K562 (cell line): Measurements from ENCODE around the gene SLITRK3. TPM values are rescaled to one million over a fixed set of nuclear protein-coding genes. Genes with fewer than 3 reads are reported as not detected.

Source experiments
- ATAC-seq: fragments of 200-7000 bp; cut with Tn5 transposase; 3 replicates; pipeline ENCODE4 v1.9.1; 2020; ENCODE audit warnings: moderate library complexity
- BruUV-seq: library from RNA; stranded (reverse); fragments of 400-500 nt; replicated peaks from 2 replicates; lab custom pipeline; 2021; lab: Mats Ljungman, UMichigan
- CTCF ChIA-PET: fragments of 300-600 bp; formaldehyde crosslinking; extraction: SDS; loops from one replicate; lab custom pipeline; 2021; ENCODE audit warnings: low intra/inter-chr PET ratio; lab: Yijun Ruan, JAX
- POLR2A ChIA-PET: fragments of 300-600, 350-650 bp; sonication (Branson Sonifier 250); formaldehyde crosslinking; extraction: SDS; loops from one replicate; lab custom pipeline; 2021; ENCODE audit warnings: antibody characterized with exemption, inconsistent platforms; lab: Yijun Ruan, JAX
- DNase-seq, 4 experiments: peaks; one replicate each; pipeline versions ENCODE4 v3.0.0 to v3.0.0-alpha.2; 2011 to 2018; ENCODE audit warnings: low spot score in 3 of 4, mixed read lengths in 3 of 4; ENCODE audit errors: extremely low read depth in 1 of 4
- FAIRE-seq: peaks from 2 replicates; lab custom pipeline; 2011; peaks lifted over from hg19 to GRCh38; lab: Jason Lieb, UNC
- H2AFZ ChIP-seq: 2 replicates; pipeline ENCODE4 v1.6.0; 2011; ENCODE audit warnings: low read depth, low read length, control low read depth, inconsistent platforms
- H3K27ac ChIP-seq: fragments of 200-600 bp; 3 replicates; pipeline ENCODE4 v1.8.0; 2011; ENCODE audit warnings: low read depth, mild to moderate bottlenecking, control low read depth, inconsistent platforms, low read length, moderate library complexity, mixed read lengths; ENCODE audit errors: extremely low read depth
- H3K27me3 ChIP-seq, 2 experiments: fragments of 300-600 bp in 1 of 2; 2 replicates in 1 of 2; 3 replicates in 1 of 2; pipeline versions ENCODE4 v1.6.0 to v1.8.0; 2011; ENCODE audit warnings: inconsistent platforms in 2 of 2, low read length in 2 of 2, mild to moderate bottlenecking in 1 of 2, mixed read lengths in 1 of 2, moderate library complexity in 1 of 2; ENCODE audit not compliant: control insufficient read depth in 2 of 2, insufficient read depth in 2 of 2
- H3K36me3 ChIP-seq: fragments of 300-600 bp; 3 replicates; pipeline ENCODE4 v1.8.0; 2011; ENCODE audit warnings: mild to moderate bottlenecking, low read length, inconsistent platforms; ENCODE audit not compliant: control insufficient read depth, insufficient read depth
- H3K4me1 ChIP-seq, 2 experiments: fragments of 200-600 bp in 1 of 2; replicated peaks in 1 of 2; 2 replicates in 1 of 2; 3 replicates in 1 of 2; pipeline versions ENCODE4 v1.5.1 to v1.8.0; 2011; ENCODE audit warnings: inconsistent platforms in 2 of 2, low read length in 2 of 2, mild to moderate bottlenecking in 1 of 2, mixed read lengths in 1 of 2, moderate library complexity in 1 of 2; ENCODE audit not compliant: control insufficient read depth in 2 of 2, insufficient read depth in 2 of 2
- H3K4me2 ChIP-seq: 2 replicates; pipeline ENCODE4 v1.6.1; 2011; ENCODE audit warnings: low read length, control low read depth, inconsistent platforms, mixed read lengths; ENCODE audit not compliant: insufficient read depth
- H3K4me3 ChIP-seq: fragments of 200-600 bp; sonication (generic), shearing (Covaris generic); 2 replicates; pipeline ENCODE4 v1.5.1; 2016; ENCODE audit warnings: control low read depth, inconsistent platforms
- H3K79me2 ChIP-seq: fragments of 200-600 bp; 3 replicates; pipeline ENCODE4 v1.8.0; 2011; ENCODE audit warnings: low read length, inconsistent platforms; ENCODE audit not compliant: control insufficient read depth, insufficient read depth
- H3K9ac ChIP-seq, 2 experiments: 2 replicates each; pipeline versions ENCODE4 v1.6.0 to v1.6.1; 2011; ENCODE audit warnings: low read depth in 2 of 2, low read length in 2 of 2, control low read depth in 1 of 2, inconsistent platforms in 1 of 2, mild to moderate bottlenecking in 1 of 2, mixed read lengths in 1 of 2; ENCODE audit not compliant: insufficient read depth in 1 of 2
- H3K9me1 ChIP-seq: one replicate; pipeline ENCODE4 v1.6.0; 2011; ENCODE audit warnings: inconsistent platforms, mild to moderate bottlenecking, low read length, moderate library complexity; ENCODE audit not compliant: control insufficient read depth, insufficient read depth
- H3K9me3 ChIP-seq: replicated peaks from 2 replicates; pipeline ENCODE4 v1.5.1; 2011; ENCODE audit warnings: low read depth, low read length, inconsistent platforms; ENCODE audit not compliant: control insufficient read depth, insufficient read depth
- H4K20me1 ChIP-seq: replicated peaks from 2 replicates; pipeline ENCODE4 v1.6.1; 2011; ENCODE audit warnings: low read length, inconsistent platforms, mixed read lengths; ENCODE audit not compliant: control insufficient read depth, insufficient read depth
- BCL6 ChIP-seq: fragments of 250-450 bp; sonication (Bioruptor Pico); IDR thresholded peaks from 2 replicates; pipeline ENCODE4 v1.4.0; 2020
- DMBX1 ChIP-seq: fragments of 250-450 bp; sonication (Bioruptor Pico); IDR thresholded peaks from 2 replicates; pipeline ENCODE4 v1.8.0; 2022; ENCODE audit warnings: inconsistent platforms, mild to moderate bottlenecking, moderate library complexity, borderline replicate concordance
- HNRNPK ChIP-seq: fragments of 200-400 bp; formaldehyde crosslinking; IDR thresholded peaks from one replicate; pipeline ENCODE4 v1.6.1; 2018; ENCODE audit warnings: mild to moderate bottlenecking, low read depth, low read length; ENCODE audit not compliant: poor library complexity, severe bottlenecking
- HSF4 ChIP-seq: fragments of 250-450 bp; sonication (Bioruptor Pico); IDR thresholded peaks from 2 replicates; pipeline ENCODE4 v2.1.2; 2022; ENCODE audit warnings: mild to moderate bottlenecking, moderate library complexity, borderline replicate concordance
- NONO ChIP-seq, 2 experiments: fragments of 200-400 bp in 1 of 2; fragments of 450-650 bp in 1 of 2; formaldehyde crosslinking in 1 of 2; IDR thresholded peaks; 2 replicates each; pipeline ENCODE4 v1.6.1; 2017; ENCODE audit warnings: low read depth in 2 of 2, mild to moderate bottlenecking in 2 of 2, moderate library complexity in 2 of 2, low read length in 1 of 2
- SETDB1 ChIP-seq: IDR thresholded peaks from one replicate; pipeline ENCODE4 v1.6.1; 2012; ENCODE audit warnings: low read length, control low read depth, inconsistent platforms
- ZNF318 ChIP-seq, 2 experiments: fragments of 450-650 bp; IDR thresholded peaks; 2 replicates each; pipeline ENCODE4 v1.6.1; 2016; ENCODE audit warnings: mild to moderate bottlenecking in 2 of 2, borderline replicate concordance in 1 of 2, low read depth in 1 of 2, moderate library complexity in 1 of 2
- WGBS: fragments of 100-300 bp; shearing (Covaris generic); methylation state at CpG from one replicate; pipeline ENCODE4 v1.1.6; 2016; ENCODE audit warnings: low coverage, mixed read lengths; ENCODE audit not compliant: insufficient coverage; ENCODE audit errors: missing lambda C conversion rate; 5-methylcytosine and 5-hydroxymethylcytosine counted together
- in situ Hi-C: fragments of 300-500 bp; cut with MboI; formaldehyde crosslinking; loops from 4 replicates; pipeline ENCODE4 v1.15.0; 2018; ENCODE audit warnings: inconsistent platforms, mixed read lengths
- intact Hi-C: fragments of 100-400 bp; cut with micrococcal nuclease; formaldehyde crosslinking; loops from 2 replicates; pipeline ENCODE4 v1.14.2; 2022
- polyA plus RNA-seq, 8 experiments: library from polyadenylated mRNA; depleted of rRNA in 4 of 8; stranded (reverse) in 5 of 8; unstranded in 3 of 8; fragments of >200 nt; fragmentation: Nextera tagmentation in 2 of 8; fragmentation: Illumina TruSeq in 1 of 8; extraction: Ambion mirVana in 2 of 8; extraction: Trizol in 1 of 8; gene quantifications; 2 replicates each; pipeline versions ENCODE4 v1.2.1 to v1.2.3, GENCODE V29; 2011 to 2014; ENCODE audit warnings: inconsistent platforms in 1 of 8, missing spikeins in 1 of 8
- total RNA-seq, 7 experiments: library from RNA; depleted of rRNA in 6 of 7; stranded (reverse); fragments of >200 nt in 6 of 7; fragmentation: Illumina TruSeq in 2 of 7; extraction: Trizol in 2 of 7; gene quantifications; 2 replicates each; pipeline versions ENCODE4 v1.2.1 to v1.2.3, GENCODE V29; 2011 to 2021; ENCODE audit warnings: low replicate concordance in 1 of 7

Gene SLITRK3
- total and polyA plus RNA-seq, 9 of the 15 experiments (the other 6 are each of a cell fraction or from before 2014, with no cell fraction given), result not detected

DNA sequence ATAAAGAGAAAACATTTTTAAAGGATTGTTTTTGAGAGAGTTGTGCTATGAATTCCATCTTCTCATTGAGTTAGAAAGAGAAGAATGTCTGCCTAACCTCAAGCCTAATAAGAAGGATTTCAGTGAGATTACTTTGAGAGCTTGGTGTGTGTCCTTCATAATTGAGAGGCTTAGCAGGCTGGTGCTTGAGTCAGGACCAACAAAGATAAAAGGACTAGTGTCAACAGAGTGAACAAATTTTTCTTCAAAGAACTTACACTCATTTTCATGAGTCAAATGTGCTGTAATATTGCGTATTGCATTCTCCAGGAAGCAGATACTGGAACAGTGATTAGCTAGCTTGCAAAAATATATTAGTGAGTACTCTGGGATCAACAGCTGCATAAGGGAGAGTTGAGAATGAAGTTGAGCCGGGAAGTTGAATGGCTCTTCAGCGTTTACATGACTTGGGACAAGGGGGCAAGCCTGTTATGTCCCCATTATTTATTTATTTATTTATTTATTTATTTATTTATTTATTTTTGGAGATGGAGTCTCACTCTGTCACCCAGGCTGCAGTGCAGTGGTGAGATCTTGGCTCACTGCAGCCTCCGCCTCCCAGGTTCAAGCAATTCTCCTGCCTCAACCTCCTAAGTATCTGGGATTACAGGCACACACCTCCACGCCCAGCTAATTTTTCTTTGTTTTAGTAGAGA is 37.5 kb upstream of the SLITRK3 start:
- Histone ChIP-seq H3K9me1 (no peaks in the 10 kb centered on the region), H3K4me1 (no peaks in the 10 kb centered on the region), H3K9me3 (no peaks in the 10 kb centered on the region), H3K4me3 (no peak overlapping the region), H3K9ac (no peak overlapping the region), H3K4me2 (no peak overlapping the region), H3K27ac (no peak overlapping the region), H2AFZ (no peak overlapping the region), H3K27me3 (no peaks in the 10 kb centered on the region), H3K36me3 (no peaks in the 10 kb centered on the region), H3K79me2 (no peaks in the 10 kb centered on the region), H4K20me1 (no peaks in the 10 kb centered on the region)
- intact Hi-C loops, result no loop called here
- WGBS, result 0% methylated on average over 5 of the region's 5 CpGs
- CTCF ChIA-PET, result no interaction called here
- DNase-seq (no peak), ATAC-seq (no peak), FAIRE-seq (no peak)
- in situ Hi-C loops, result no loop called here
- TF ChIP-seq DMBX1, result no peak
- no TSS peak for BruUV-seq
- POLR2A ChIA-PET, result no interaction called here

GRCh38 chr3:165225604-165226003 is 29.4 kb upstream of the SLITRK3 start:
- Histone ChIP-seq H3K36me3 (no peaks in the 10 kb centered on the region), H4K20me1 (no peaks in the 10 kb centered on the region), H3K9me1 (no peaks in the 10 kb centered on the region), H3K79me2 (no peaks in the 10 kb centered on the region), H3K27me3 (no peaks in the 10 kb centered on the region), H3K9me3 (0 out of 2 replicates have a peak, but pooled peaks cover 1% of the 10 kb centered on the region), H3K4me3 (no peak overlapping the region), H3K27ac (no peak overlapping the region), H3K4me1 (no peaks in the 10 kb centered on the region), H3K9ac (no peak overlapping the region), H2AFZ (no peak overlapping the region), H3K4me2 (no peak overlapping the region)
- POLR2A ChIA-PET, result no interaction called here
- 0% methylated on average over 1 of the region's 1 CpG for WGBS
- DNase-seq (no peak), FAIRE-seq (no peak), ATAC-seq (no peak)
- intact Hi-C loops, result no loop called here
- in situ Hi-C loops, result no loop called here
- CTCF ChIA-PET, result no interaction called here
- no TSS peak for BruUV-seq
- TF ChIP-seq HSF4 (CRISPR knock-in tag), result no peak
- TF ChIP-seq SETDB1, result no peak
- TF ChIP-seq NONO (IDR thresholded peaks at IDR 0.05; ENCODE audit: low read depth in 2 of 2, low read length in 1 of 2), result no peak
- TF ChIP-seq ZNF318 (IDR thresholded peaks at IDR 0.05; ENCODE audit: borderline replicate concordance in 1 of 2, low read depth in 1 of 2), result no peak
- no peak for TF ChIP-seq HNRNPK
- no peak for TF ChIP-seq BCL6 (CRISPR knock-in tag)
